ENCODE results near the gene PPP2R3C.

The PPP2R3C gene

GRCh38 chr14:35146711-35147149 lies 24.9 kb upstream of the PPP2R3C start:
- peaks cover 27% of the 10 kb centered on the region for H3K4me1 Mint-ChIP-seq (ENCODE audit: low read depth)
- no peaks in the 10 kb centered on the region for H3K27me3 Mint-ChIP-seq
- no peak overlapping the region for H3K4me3 Mint-ChIP-seq
- no peaks in the 10 kb centered on the region for H3K9me3 Mint-ChIP-seq
- no peak for DNase-seq
- no peak overlapping the region for H3K27ac Mint-ChIP-seq
- H3K36me3 Mint-ChIP-seq (ENCODE audit: low read depth), result peaks cover 58% of the 10 kb centered on the region

GRCh38 chr14:35144029-35144428 lies 22.2 kb upstream of the PPP2R3C start:
- H3K27ac Mint-ChIP-seq, result no peak overlapping the region
- no peaks in the 10 kb centered on the region for H3K27me3 Mint-ChIP-seq
- peaks cover 24% of the 10 kb centered on the region for H3K4me1 Mint-ChIP-seq (ENCODE audit: low read depth)
- H3K4me3 Mint-ChIP-seq, result no peak overlapping the region
- no peak for DNase-seq
- H3K36me3 Mint-ChIP-seq (ENCODE audit: low read depth), result peaks cover 56% of the 10 kb centered on the region
- no peaks in the 10 kb centered on the region for H3K9me3 Mint-ChIP-seq

GRCh38 chr14:35140718-35141581 lies 19.2 kb upstream of the PPP2R3C start:
- Mint-ChIP-seq H3K27me3 (no peaks in the 10 kb centered on the region), H3K9me3 (no peaks in the 10 kb centered on the region), H3K27ac (no peak overlapping the region), H3K4me3 (no peak overlapping the region), H3K4me1 (ENCODE audit: low read depth) (peaks cover 22% of the 10 kb centered on the region), H3K36me3 (ENCODE audit: low read depth) (peaks cover 52% of the 10 kb centered on the region)
- DNase-seq, result no peak

GRCh38 chr14:35138585-35138984 lies 16.8 kb upstream of the PPP2R3C start:
- no peaks in the 10 kb centered on the region for H3K27me3 Mint-ChIP-seq
- H3K4me3 Mint-ChIP-seq, result no peak overlapping the region
- H3K9me3 Mint-ChIP-seq, result no peaks in the 10 kb centered on the region
- peaks cover 24% of the 10 kb centered on the region for H3K4me1 Mint-ChIP-seq (ENCODE audit: low read depth)
- H3K27ac Mint-ChIP-seq, result peak overlapping the region; percentile 51
- H3K36me3 Mint-ChIP-seq (ENCODE audit: low read depth), result peaks cover 63% of the 10 kb centered on the region
- no peak for DNase-seq

GRCh38 chr14:35134329-35135123 lies 12.7 kb upstream of the PPP2R3C start:
- H3K27ac Mint-ChIP-seq, result peak overlapping the region; percentile 41
- H3K4me1 Mint-ChIP-seq (ENCODE audit: low read depth), result peaks cover 23% of the 10 kb centered on the region
- H3K9me3 Mint-ChIP-seq, result no peaks in the 10 kb centered on the region
- no peak overlapping the region for H3K4me3 Mint-ChIP-seq
- peaks cover 72% of the 10 kb centered on the region for H3K36me3 Mint-ChIP-seq (ENCODE audit: low read depth)
- H3K27me3 Mint-ChIP-seq, result no peaks in the 10 kb centered on the region
- no peak for DNase-seq

GRCh38 chr14:35133542-35134328 lies 11.9 kb upstream of the PPP2R3C start:
- no peak overlapping the region for H3K4me3 Mint-ChIP-seq
- H3K27ac Mint-ChIP-seq, result peak overlapping the region; percentile 41
- no peak for DNase-seq
- H3K4me1 Mint-ChIP-seq (ENCODE audit: low read depth), result peaks cover 23% of the 10 kb centered on the region
- no peaks in the 10 kb centered on the region for H3K27me3 Mint-ChIP-seq
- peaks cover 72% of the 10 kb centered on the region for H3K36me3 Mint-ChIP-seq (ENCODE audit: low read depth)
- no peaks in the 10 kb centered on the region for H3K9me3 Mint-ChIP-seq

GRCh38 chr14:35124127-35124526 lies 2.3 kb upstream of the PPP2R3C start:
- H3K27me3 Mint-ChIP-seq, result no peaks in the 10 kb centered on the region
- peaks cover 86% of the 10 kb centered on the region for H3K36me3 Mint-ChIP-seq (ENCODE audit: low read depth)
- H3K9me3 Mint-ChIP-seq, result no peaks in the 10 kb centered on the region
- H3K4me3 Mint-ChIP-seq, result peak overlapping the region; percentile 92
- H3K27ac Mint-ChIP-seq, result no peak overlapping the region
- peaks cover 66% of the 10 kb centered on the region for H3K4me1 Mint-ChIP-seq (ENCODE audit: low read depth)
- DNase-seq, result no peak

GRCh38 chr14:35123388-35123703 lies 1.6 kb upstream of the PPP2R3C start:
- Mint-ChIP-seq H3K27me3 (no peaks in the 10 kb centered on the region), H3K36me3 (ENCODE audit: low read depth) (peaks cover 88% of the 10 kb centered on the region), H3K4me1 (ENCODE audit: low read depth) (peaks cover 68% of the 10 kb centered on the region), H3K27ac (peak overlapping the region; percentile 100), H3K4me3 (peak overlapping the region; percentile 92), H3K9me3 (no peaks in the 10 kb centered on the region)
- DNase-seq, result no peak

- H3K4me3 Mint-ChIP-seq, result peak overlapping the region; percentile 92
- H3K4me1 Mint-ChIP-seq (ENCODE audit: low read depth), result peaks cover 67% of the 10 kb centered on the region
- peak overlapping the region; percentile 100 for H3K27ac Mint-ChIP-seq
- H3K9me3 Mint-ChIP-seq, result no peaks in the 10 kb centered on the region
- H3K36me3 Mint-ChIP-seq (ENCODE audit: low read depth), result peaks cover 87% of the 10 kb centered on the region
- DNase-seq, result no peak
- no peaks in the 10 kb centered on the region for H3K27me3 Mint-ChIP-seq
These were observed 1.1 kb upstream of the PPP2R3C start for GRCh38 chr14:35122696-35123387.

GRCh38 chr14:35121026-35121886 lies 534 bp downstream of the PPP2R3C start:
- H3K9me3 Mint-ChIP-seq, result no peaks in the 10 kb centered on the region

GRCh38 chr14:35117112-35117511 lies 4.7 kb downstream of the PPP2R3C start:
- Mint-ChIP-seq H3K27me3 (no peaks in the 10 kb centered on the region), H3K36me3 (ENCODE audit: low read depth) (peaks cover 90% of the 10 kb centered on the region), H3K4me1 (ENCODE audit: low read depth) (peaks cover 42% of the 10 kb centered on the region), H3K4me3 (no peak overlapping the region), H3K27ac (peak overlapping the region; percentile 73), H3K9me3 (no peaks in the 10 kb centered on the region)
- DNase-seq, result no peak

More at GRCh38 chr14:35121026-35121886, 534 bp downstream of the PPP2R3C start:
- Mint-ChIP-seq H3K4me1 (ENCODE audit: low read depth) (peaks cover 69% of the 10 kb centered on the region), H3K27me3 (no peaks in the 10 kb centered on the region), H3K4me3 (peak overlapping the region; percentile 92), H3K36me3 (ENCODE audit: low read depth) (peaks cover 87% of the 10 kb centered on the region), H3K27ac (peak overlapping the region; percentile 100)
- peak; percentile 42 for DNase-seq

- DNase-seq, result no peak
- H3K27me3 Mint-ChIP-seq, result no peaks in the 10 kb centered on the region
- no peak overlapping the region for H3K27ac Mint-ChIP-seq
- H3K9me3 Mint-ChIP-seq, result no peaks in the 10 kb centered on the region
- peaks cover 90% of the 10 kb centered on the region for H3K36me3 Mint-ChIP-seq (ENCODE audit: low read depth)
- no peak overlapping the region for H3K4me3 Mint-ChIP-seq
- peaks cover 42% of the 10 kb centered on the region for H3K4me1 Mint-ChIP-seq (ENCODE audit: low read depth)
These were observed 5.5 kb downstream of the PPP2R3C start for GRCh38 chr14:35116242-35116641.

- Mint-ChIP-seq H3K36me3 (ENCODE audit: low read depth) (peaks cover 90% of the 10 kb centered on the region), H3K9me3 (no peaks in the 10 kb centered on the region), H3K27me3 (no peaks in the 10 kb centered on the region), H3K27ac (no peak overlapping the region), H3K4me3 (no peak overlapping the region), H3K4me1 (ENCODE audit: low read depth) (peaks cover 25% of the 10 kb centered on the region)
- DNase-seq, result no peak
These were observed 7.8 kb downstream of the PPP2R3C start for GRCh38 chr14:35114036-35114435.

Measured in activated T-cell treated with anti-CD3 and anti-CD28 coated beads, Interleukin-2, amount 50 U/mL, for 24 hours (primary cell).